GM11168 (cell line): Measurements from ENCODE around the gene PSTPIP1.

Experiments used
- in situ Hi-C: fragments of 300-500 bp; cut with MboI; formaldehyde crosslinking; loops from one replicate; pipeline ENCODE4 v1.12.0; 2022; ENCODE audit warnings: low sequenced_read_pairs; ENCODE audit not compliant: unreplicated experiment

PSTPIP1 gene

DNA sequence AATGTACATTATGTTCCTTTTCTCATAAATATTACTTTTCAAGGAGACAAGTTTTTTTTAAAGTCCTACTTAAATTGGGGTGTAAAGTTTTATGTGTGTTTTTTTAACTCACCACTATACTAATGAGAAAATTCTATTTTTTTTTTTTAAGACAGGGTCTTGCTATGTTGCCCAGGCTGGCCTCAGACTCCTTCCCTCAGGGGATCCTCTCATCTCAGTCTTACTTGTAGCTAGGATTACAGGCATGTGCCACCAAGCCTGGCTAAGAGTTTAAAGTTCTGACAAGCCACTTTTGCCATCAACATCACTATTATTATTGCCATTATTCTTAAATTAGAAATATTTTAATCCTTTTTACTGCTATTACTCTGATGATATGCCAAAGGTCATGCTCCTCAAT is 68.3 kb downstream of the PSTPIP1 start:
- in situ Hi-C loops, result no loop called here

DNA sequence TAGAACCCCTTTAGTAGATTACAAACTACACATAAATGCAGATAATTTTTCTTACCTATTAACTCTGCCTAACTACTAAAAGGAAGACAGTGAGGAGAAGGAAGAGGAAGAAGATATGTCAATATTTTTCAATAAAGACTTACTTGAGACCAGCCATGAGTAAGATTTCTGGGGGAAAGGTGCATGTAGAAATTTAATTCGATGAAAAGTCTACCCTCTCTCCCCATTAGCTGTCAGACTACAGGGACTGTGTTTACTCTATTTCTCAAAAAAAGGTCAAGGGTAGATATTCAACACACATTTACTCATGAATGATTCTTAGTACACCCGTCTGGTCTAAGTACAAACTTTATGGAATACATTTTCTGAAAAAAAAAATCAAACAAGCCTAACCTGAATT is 69.1 kb downstream of the PSTPIP1 start:
- in situ Hi-C loops, result no loop called here

DNA sequence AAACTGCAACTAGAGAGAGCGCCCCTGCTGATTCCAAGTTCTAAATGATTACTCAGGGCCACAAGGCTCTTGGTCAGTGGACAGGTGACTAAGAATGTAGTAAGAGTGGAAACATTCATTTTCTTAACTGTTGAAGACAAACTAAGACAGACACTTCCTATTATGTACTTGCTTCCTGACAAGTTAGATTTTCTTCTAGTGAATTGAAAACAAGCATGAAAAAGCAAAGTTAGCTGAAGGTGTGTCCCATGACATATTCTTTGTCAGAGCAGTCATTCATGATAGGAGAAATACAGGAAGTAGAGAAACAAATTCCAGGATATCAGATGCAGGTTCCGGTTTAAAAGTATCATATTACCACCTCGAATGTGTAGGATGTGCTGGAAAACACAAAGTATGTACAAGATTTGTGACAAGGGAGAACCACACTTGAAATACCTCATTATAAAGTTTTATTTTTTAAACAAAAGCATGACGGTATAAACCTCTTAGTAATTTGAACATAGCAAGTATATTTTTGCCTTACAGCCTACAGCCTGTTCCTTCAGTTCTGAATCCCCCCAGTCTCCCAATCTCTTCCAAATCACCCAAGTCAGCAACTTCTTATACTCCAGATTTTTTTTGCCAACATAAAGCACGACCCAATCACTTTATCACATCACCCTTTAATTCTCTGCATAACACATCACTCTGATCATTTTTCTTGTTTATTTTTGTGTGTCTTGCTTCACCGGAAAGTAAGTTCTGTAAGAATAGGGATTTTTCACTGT is 69.8 kb downstream of the PSTPIP1 start:
- in situ Hi-C loops, result no loop called here

DNA sequence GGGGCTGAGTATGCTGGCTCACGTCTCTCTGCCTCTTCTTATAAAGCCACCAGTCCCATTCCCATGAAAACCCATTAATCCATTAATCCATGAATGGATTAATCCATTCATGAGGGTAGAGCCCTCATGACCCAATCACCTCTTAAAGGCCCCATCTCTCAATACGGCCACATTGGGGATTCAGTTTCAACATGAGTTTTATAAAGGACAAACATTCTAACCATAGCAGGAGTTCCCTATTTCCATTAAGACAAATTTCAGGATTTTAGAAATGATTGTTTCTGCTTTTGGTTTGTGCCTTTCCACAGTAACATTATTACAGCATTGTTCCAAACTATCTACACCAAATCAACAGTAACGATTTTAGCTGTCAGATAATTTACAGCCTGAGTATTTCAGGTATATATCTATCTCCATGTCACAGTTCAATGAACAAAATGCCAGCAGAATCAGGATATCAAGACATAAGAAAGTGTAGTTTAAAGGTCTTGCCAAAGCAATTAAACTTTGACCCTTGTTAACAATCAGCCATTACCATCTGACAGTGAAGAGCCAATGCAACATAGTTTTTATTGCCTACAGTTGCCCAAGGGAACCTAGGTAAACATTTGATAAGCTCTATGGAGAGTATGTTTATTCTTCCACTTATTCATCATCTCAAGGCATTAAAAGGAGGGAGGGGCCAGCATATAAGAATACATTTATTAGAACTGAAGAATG is 72.2 kb downstream of the PSTPIP1 start:
- in situ Hi-C loops, result no loop called here

DNA sequence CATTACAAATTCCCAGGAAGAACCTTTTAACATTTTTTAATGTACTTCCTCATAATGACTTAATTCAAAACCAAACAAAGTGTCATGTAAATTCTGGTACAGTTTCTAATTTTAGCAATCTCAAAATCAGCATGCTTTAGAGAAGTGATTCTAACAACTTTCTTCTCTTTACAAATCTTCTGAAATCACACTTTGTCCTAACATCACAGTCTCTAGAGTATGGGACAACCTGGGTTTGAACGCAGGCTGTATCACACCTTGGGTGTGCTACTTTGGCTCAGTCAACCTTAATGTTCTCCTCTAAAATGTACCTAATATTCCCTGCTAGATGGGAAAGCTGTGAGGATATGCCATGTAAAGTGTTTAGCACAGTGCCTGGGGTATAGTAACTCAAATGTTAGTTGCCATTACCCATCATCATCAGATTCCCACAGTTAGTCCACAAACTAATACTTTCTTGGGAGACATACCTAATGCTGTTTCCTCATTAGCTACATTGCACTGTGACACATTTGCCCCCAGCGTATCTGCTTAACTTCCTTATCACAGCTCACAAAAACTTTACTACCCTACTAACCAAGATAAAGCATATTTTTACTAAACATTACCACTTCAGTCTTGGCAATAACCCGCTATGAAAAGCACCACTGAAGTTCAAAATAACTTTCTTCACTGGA is 72.9 kb downstream of the PSTPIP1 start:
- in situ Hi-C loops, result no loop called here

DNA sequence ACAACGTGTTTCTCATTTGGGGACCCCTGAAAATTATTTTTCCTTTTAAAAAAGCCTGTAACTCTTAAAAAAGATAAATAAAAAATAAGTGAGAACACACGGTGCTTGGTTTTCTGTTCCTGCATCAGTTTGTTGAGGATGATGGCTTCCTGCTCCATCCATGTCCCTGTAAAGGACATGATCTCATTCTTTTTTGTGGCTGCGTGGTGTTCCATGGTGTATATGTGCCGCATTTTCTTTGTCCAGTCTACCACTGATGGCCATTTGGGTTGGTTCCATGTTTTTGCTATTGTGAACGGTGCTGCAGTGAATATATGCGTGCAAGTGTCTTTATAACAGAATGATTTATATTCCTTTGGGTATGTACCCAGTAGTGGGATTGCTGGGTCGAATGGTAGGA is 73.7 kb downstream of the PSTPIP1 start:
- in situ Hi-C loops, result no loop called here

DNA sequence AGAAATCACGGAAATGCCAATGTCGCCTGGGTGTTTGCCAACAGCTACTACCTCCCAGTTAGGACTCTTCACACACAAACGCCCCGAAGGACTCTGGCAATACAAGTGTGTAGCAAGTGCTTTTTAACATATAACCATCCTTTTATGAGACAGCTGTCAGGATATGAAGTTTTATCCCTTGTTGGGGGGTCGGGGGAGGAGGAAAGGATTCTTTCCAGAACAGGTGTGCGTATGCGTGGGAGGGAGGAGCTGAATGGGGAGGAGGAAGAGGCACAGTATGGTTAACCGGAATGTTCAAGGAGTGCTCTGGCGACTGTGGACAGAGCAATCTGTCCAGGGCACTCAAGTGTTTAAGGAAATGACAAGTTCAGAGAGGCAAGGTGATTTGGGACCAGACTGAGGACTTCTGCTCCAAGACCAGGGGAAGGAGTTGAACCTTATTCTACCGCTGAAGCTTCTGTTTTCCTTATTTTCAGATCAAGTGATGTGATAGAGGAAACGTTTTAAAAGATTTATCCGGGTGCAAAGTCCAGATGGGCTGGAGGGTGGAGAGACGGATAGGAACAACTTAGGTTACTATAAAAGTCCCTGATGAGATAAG is 74.7 kb downstream of the PSTPIP1 start:
- in situ Hi-C loops, result no loop called here

DNA sequence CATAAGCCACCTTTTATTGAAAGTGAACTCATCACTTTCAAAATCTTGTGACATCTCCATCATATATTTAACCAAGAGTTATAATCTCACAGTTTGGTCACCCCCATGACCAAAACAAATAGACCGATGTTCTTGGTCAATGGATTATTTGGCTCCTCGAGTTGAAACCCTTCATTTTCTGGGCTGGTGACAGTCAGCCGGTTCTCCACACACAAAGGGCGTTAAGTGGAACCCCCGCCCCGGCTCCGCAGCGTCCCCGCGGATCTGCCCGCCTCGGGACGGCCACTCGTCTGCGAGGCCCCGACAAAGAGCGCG is 75.2 kb downstream of the PSTPIP1 start:
- in situ Hi-C loops, result no loop called here

DNA sequence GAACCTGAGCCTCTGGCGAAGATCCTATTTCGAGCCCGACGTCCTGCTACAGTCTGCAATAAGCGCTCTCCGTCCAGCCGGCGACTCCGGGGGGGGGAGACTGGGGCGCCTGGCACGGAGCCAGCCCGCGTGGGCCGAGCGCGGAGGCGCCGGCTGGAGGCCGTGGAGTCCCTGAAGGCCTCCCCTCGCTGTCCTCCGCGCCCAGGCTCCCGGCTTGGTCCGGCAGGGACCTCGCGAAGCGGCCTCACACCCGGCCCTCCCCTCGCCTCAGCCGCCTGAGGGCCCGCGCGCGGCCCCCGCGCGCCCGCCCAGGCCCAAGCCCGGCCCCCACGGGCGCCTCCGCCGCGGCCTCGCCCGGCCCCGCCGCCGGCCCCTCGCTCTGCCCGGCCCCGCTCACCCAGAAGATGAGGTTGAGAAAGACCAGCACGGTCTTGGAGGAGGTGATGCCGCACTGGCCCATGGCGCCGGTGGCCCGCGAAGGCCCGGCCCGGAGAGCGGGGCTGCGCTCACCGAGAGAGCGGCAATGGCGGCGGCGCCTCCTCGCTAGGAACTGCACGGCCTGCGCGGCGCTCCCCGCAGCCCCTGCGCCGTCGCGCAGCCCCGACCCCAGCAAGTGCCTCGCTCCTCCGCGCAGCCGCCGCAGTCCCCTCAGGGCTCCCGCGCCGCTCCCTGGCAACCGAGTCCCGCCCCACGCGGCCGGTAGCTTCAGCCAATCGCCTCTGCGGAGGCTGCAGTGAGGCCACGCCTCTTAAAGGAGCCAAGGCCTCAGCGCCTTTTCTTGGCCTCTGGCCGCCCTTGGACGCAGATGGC is 75.8 kb downstream of the PSTPIP1 start, which contains the start of gene TSPAN3:
TSS of gene TSPAN3 (minus strand) at position 615 of the 810 bp plus-strand sequence. CDS start at position 460, 155 bp downstream.
- in situ Hi-C loops, result no loop called here

DNA sequence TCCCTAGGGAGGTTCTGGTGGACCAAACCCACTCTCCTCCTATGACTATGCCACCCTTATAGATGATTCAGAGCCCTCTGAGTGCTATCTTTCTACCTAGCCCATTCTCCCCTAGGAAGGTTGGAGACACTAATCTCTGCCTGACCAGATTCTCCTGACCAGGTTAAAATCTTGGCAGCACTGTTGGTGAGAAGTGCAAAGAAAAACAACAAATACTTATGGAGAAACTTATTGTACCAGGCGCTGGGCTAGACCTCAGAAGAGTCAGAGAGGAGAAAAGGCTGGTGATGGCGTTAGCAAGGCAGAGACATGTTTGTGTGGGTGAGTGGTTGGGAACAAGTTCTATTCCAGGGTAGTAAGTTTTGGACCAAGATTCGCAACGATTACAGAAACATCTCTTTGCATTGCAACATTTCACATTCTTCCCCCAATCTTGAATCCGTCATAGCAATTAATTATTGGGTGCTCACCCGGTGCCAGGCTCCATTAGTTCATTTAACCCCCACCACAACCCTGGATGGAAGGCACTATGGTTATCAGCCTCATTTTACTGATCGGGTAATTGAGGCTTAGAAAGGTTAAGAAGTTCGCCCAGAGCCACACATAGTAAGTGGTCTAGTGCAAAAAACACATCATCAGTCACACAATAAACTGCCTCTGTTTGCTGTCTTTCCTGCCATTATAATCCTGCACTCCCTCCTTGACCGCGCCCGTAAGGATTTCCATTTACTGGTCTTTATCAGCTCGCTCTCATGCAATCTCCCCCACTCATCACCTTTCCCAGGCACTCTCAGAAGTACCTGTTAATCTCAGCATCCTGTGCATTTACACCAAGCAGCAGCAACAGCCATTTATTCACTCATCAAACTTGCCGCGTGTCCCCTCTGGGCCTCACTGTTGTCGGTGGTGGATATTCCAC is 76.6 kb downstream of the PSTPIP1 start:
- in situ Hi-C loops, result no loop called here

DNA sequence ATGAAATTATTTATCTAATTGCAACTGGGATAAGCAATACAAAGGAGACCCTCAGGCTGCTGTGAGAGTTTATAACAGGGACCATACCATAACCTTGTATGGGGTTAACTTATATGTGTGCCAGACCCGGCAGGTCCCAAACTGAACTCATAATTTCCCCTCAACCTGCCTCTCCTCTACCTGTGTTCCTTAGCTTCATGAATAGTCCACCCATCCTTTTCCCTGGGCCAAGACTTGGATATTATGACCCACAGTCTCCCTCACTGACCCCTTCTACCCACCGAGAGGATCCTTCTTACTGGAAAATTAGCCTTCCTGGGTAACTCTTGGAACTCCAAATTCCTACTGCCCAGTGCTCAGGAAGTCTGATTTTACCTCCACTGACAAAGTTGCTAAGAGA is 79.4 kb downstream of the PSTPIP1 start:
- in situ Hi-C loops, result no loop called here

DNA sequence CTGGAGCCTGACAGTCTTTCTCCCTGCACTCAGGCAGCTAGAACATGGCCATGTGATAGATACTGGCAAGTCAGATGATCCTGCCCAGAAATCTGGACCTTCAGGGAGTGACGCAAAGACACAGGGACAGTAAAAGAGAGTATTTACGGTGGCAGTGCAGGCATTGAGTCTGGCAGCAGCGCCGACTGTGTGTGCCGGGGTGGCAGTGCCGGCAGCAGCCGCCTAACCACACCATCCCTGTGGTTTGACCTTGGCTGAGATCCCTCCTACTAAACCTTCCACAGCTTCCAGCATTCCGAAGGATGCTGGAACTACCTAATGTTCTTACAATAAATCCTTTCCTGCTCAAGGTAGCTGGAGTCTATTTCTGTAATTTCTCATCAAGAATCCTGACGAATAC is 80.6 kb downstream of the PSTPIP1 start:
- in situ Hi-C loops, result no loop called here

DNA sequence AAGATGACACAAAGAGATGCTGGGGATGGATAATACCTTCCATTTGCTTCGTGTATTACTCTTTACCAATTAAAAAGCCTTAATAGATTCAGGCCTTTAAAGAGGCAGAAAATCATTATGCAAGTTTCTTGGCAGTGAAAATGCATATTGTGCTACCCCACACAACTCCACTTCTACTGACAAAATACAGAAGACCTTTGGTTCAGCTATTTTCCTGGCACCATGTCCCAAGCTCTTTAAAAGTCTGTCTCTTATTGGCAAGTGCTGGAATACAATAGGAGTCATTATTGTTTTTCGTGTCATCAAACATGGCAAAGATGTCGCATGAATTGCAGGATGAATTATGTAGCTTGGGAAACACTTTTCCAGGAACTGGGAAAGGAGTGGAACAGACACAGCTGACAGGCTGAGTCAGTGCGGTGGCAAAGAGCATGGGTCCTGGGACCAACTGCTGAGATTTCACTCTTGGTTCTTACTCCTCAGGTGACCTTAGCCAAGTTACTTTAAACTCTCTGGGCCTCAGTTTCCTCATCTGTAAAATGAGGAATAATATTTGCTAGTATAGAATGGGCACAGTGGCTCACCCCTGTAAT is 81.5 kb downstream of the PSTPIP1 start:
- in situ Hi-C loops, result no loop called here

DNA sequence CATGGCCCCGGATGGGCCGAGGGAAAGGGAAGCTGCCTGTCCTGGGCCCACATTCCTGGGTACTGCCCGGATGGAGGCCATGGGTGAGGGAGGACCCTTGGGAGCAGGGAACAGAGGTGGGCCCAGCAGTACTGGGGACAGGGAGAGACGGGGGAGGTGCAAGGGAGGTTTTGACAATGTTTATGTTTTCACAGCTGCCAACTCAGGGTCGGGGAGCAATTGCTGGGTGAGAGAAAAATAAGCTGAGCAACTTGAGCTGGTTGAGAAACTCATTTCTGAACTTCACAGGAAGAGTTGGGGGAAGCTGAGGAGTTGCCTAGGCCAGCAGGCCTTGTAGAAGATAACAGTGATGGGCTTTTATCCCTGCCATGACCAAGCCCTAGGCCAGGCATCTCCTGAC is 87.0 kb downstream of the PSTPIP1 start:
- in situ Hi-C loops, result no loop called here

DNA sequence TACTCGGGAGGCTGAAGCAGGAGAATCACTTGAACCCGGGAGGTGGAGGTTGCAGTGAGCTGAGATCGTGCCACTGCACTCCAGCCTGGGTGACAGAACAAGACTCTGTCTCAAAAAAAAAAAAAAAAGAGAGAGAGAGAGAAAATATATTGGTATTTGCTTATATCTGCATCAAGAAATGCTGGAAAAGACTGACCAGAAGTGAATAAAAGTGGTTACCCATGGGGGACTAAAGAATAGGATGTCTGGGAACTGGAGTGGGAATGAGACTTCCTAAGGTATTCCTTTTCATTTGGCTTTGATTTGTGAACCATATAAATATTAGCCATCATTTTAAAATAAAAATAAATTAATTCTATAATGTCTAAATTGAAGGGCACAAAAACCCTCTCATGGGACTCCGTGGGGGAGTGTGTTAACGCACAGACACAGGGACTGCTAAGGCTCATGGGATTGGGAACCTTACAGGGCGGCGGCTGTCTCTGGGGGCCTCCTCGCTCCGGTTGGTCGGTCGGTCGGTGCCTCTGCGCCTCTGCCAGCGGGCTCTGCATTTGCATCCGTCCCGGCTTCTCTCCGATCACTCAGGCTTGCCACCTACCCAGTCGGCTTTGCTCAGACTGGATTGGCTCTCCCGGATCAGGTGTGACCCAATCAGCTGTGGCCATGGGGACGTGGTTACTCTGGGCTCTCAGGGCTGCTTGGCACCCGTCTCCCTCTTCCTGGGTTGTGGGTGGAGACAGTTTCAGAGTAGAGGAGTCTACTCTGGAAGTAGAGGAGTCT is 88.6 kb downstream of the PSTPIP1 start:
- in situ Hi-C loops, result no loop called here

DNA sequence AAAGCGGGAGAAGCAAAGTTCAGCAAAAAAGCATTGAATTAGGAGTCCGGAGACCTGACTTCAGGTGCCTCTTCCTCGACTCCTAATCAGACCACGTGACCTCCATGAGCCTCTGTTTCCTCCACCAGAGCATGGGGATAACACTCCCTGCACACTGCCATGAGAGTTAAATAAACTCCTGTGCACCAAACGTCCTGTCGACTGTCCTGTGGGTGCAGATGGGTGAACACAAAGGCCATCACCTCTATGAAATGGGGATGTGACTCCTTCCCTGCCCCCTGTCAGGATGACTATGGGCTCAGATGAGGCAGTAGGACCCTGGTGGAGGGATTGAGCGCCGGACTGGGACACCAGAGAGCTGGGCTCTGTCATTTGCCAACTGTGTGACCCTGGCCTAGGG is 89.5 kb downstream of the PSTPIP1 start:
- in situ Hi-C loops, result no loop called here

DNA sequence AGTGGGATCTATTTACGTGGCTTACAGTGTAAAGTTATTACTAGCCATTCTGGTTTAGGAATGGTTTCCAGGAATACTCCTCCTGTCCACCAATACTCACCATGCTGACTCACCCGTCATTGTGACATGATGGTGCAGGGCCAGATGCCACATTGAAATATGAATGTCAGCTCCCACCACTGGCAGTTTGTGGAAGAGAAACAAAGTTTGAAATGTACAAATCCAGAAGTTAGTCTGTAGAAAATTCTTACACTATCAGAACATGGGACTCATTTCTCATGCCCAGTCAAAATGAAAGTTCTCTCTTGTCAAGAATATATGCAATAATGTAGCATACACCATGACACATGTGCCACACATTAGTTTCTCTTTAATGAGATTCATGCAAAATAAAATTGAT is 90.4 kb downstream of the PSTPIP1 start:
- in situ Hi-C loops, result no loop called here
